ENCODE data around the gene RPL36AL. TPM values are rescaled to one million over a fixed set of nuclear protein-coding genes. Genes with fewer than 3 reads are reported as not detected.
A peak's percentile ranks its signal among the peaks of the same experiment; 100 is the strongest.

RPL36AL gene
- total RNA-seq, 2 donors from 2014 or later, result 120 to 180 TPM

- Histone ChIP-seq H3K4me1 (ENCODE audit: control insufficient read depth in 1 of 2, low read depth in 2 of 2) (peaks cover 0 to 11% of the 10 kb centered on the region in 2 donors), H3K36me3 (no peaks in the 10 kb centered on the region), H3K4me3 (peak within 1 kb of the TSS; percentile 96), H3K9me3 (no peaks in the 10 kb centered on the region), H3K27ac (peak within 1 kb of the TSS; percentile 94 to 98), H3K27me3 (replicated peaks; ENCODE audit: insufficient read depth) (no peaks in the 10 kb centered on the region)
- DNase-seq (ENCODE audit: low spot score) (peak; percentile 14), ATAC-seq (ENCODE audit: insufficient number of reproducible peaks, low FRiP score, low read depth) (peak; percentile 58)
- TF ChIP-seq CTCF (IDR thresholded peaks at IDR 0.05), result peak; percentile 26
Measured at GRCh38 chr14:49598485-49599300, 21.7 kb downstream of the RPL36AL start, which contains the start of gene LRR1. Gene LRR1, plus strand, starts transcription at chr14:49598940. Its CDS starts 81 bp downstream, at chr14:49599021.

- no peaks in the 10 kb centered on the region for H3K27me3 ChIP-seq (replicated peaks; ENCODE audit: insufficient read depth)
- H3K27ac ChIP-seq, result peak overlapping the region; percentile 94 to 98
- H3K4me1 ChIP-seq (ENCODE audit: control insufficient read depth in 1 of 2, low read depth in 2 of 2), result peaks cover 0 to 11% of the 10 kb centered on the region in 2 donors
- DNase-seq (ENCODE audit: low spot score) (no peak), ATAC-seq (ENCODE audit: insufficient number of reproducible peaks, low FRiP score, low read depth) (no peak)
- TF ChIP-seq CTCF (IDR thresholded peaks at IDR 0.05), result no peak
- no peaks in the 10 kb centered on the region for H3K36me3 ChIP-seq
- H3K4me3 ChIP-seq, result peak overlapping the region; percentile 96
- H3K9me3 ChIP-seq, result no peaks in the 10 kb centered on the region
Measured at GRCh38 chr14:49598189-49598484, 22.3 kb downstream of the RPL36AL start.

- H3K27ac ChIP-seq, result no peak overlapping the region
- H3K27me3 ChIP-seq (replicated peaks; ENCODE audit: insufficient read depth), result no peaks in the 10 kb centered on the region
- H3K4me1 ChIP-seq (ENCODE audit: control insufficient read depth in 1 of 2, low read depth in 2 of 2), result peaks cover 0 to 8% of the 10 kb centered on the region in 2 donors
- H3K4me3 ChIP-seq, result no peak overlapping the region
- no peak for DNase-seq (ENCODE audit: low spot score)
- no peak for ATAC-seq (ENCODE audit: insufficient number of reproducible peaks, low FRiP score, low read depth)
- H3K9me3 ChIP-seq, result no peaks in the 10 kb centered on the region
- no peak for TF ChIP-seq CTCF (IDR thresholded peaks at IDR 0.05)
- no peaks in the 10 kb centered on the region for H3K36me3 ChIP-seq
Measured at GRCh38 chr14:49594347-49595091, 25.9 kb downstream of the RPL36AL start.

GRCh38 chr14:49593016-49593415, 27.4 kb downstream of the RPL36AL start:
- ATAC-seq (ENCODE audit: insufficient number of reproducible peaks, low FRiP score, low read depth) (no peak), DNase-seq (ENCODE audit: low spot score) (no peak)
- Histone ChIP-seq H3K9me3 (no peaks in the 10 kb centered on the region), H3K27me3 (replicated peaks; ENCODE audit: insufficient read depth) (no peaks in the 10 kb centered on the region), H3K4me3 (no peak overlapping the region), H3K36me3 (no peaks in the 10 kb centered on the region), H3K27ac (no peak overlapping the region), H3K4me1 (ENCODE audit: control insufficient read depth in 1 of 2, low read depth in 2 of 2) (peaks cover 0 to 8% of the 10 kb centered on the region in 2 donors)
- TF ChIP-seq CTCF (IDR thresholded peaks at IDR 0.05), result no peak

- Histone ChIP-seq H3K36me3 (no peaks in the 10 kb centered on the region), H3K4me1 (ENCODE audit: control insufficient read depth in 1 of 2, low read depth in 2 of 2) (peaks cover 8 to 11% of the 10 kb centered on the region in 2 donors), H3K27me3 (replicated peaks; ENCODE audit: insufficient read depth) (no peaks in the 10 kb centered on the region), H3K27ac (no peak overlapping the region), H3K9me3 (no peaks in the 10 kb centered on the region), H3K4me3 (no peak overlapping the region)
- no peak for TF ChIP-seq CTCF (IDR thresholded peaks at IDR 0.05)
- ATAC-seq (ENCODE audit: insufficient number of reproducible peaks, low FRiP score, low read depth) (no peak), DNase-seq (ENCODE audit: low spot score) (no peak)
Measured at GRCh38 chr14:49589387-49589786, 31.0 kb downstream of the RPL36AL start.
